Smooth muscle cell (in vitro differentiated cells): Measurements from ENCODE around the gene ITGBL1. TPM values are rescaled to one million over a fixed set of nuclear protein-coding genes. Genes with fewer than 3 reads are reported as not detected.

ENCODE experiments used
- DNase-seq: peaks from one replicate; lab custom pipeline; 2025; ENCODE audit not compliant: unreplicated experiment; lab: John Stamatoyannopoulos, UW
- H2AFZ ChIP-seq: fragments of 200-600 bp; sonication (generic); 2 replicates; pipeline ENCODE4 v1.6.0; 2016; ENCODE audit warnings: antibody characterized with exemption, low read depth, mild to moderate bottlenecking
- H3F3A ChIP-seq: fragments of 200-600 bp; sonication (generic); 2 replicates; pipeline ENCODE4 v1.6.0; 2017; ENCODE audit warnings: antibody characterized with exemption, low read depth
- H3K27ac ChIP-seq: fragments of 200-600 bp; sonication (generic); 2 replicates; pipeline ENCODE4 v1.5.1; 2016; ENCODE audit warnings: low read depth, mild to moderate bottlenecking
- H3K27me3 ChIP-seq: fragments of 200-600 bp; sonication (generic); 2 replicates; pipeline ENCODE4 v1.6.1; 2016; ENCODE audit warnings: low read depth, mild to moderate bottlenecking
- H3K36me3 ChIP-seq: fragments of 200-600 bp; sonication (generic); 2 replicates; pipeline ENCODE4 v1.5.1; 2016; ENCODE audit warnings: low read depth
- H3K4me1 ChIP-seq: fragments of 200-600 bp; sonication (generic); 2 replicates; pipeline ENCODE4 v1.5.1; 2016; ENCODE audit warnings: low read depth
- H3K4me2 ChIP-seq: fragments of 200-600 bp; sonication (generic); 2 replicates; pipeline ENCODE4 v1.6.0; 2016; ENCODE audit warnings: mild to moderate bottlenecking
- H3K4me3 ChIP-seq: fragments of 200-600 bp; sonication (generic); 2 replicates; pipeline ENCODE4 v1.5.1; 2016; ENCODE audit warnings: mild to moderate bottlenecking
- H3K79me2 ChIP-seq: fragments of 200-600 bp; sonication (generic); 2 replicates; pipeline ENCODE4 v1.6.0; 2016; ENCODE audit warnings: low read depth, mild to moderate bottlenecking
- H3K9ac ChIP-seq: fragments of 200-600 bp; sonication (generic); 2 replicates; pipeline ENCODE4 v1.6.0; 2016; ENCODE audit warnings: low read depth
- H3K9me3 ChIP-seq: fragments of 200-600 bp; sonication (generic); replicated peaks from 2 replicates; pipeline ENCODE4 v1.5.1; 2016; ENCODE audit warnings: low read depth
- H4K20me1 ChIP-seq: fragments of 200-600 bp; sonication (generic); 2 replicates; pipeline ENCODE4 v1.6.0; 2016; ENCODE audit warnings: low read depth
- CTCF ChIP-seq: fragments of 200-600 bp; sonication (generic); IDR thresholded peaks from 2 replicates; pipeline ENCODE4 v1.5.1; 2017; ENCODE audit warnings: borderline replicate concordance, mild to moderate bottlenecking, antibody characterized with exemption; ENCODE audit not compliant: insufficient read depth, poor library complexity, severe bottlenecking
- WGBS: methylation state at CpG from one replicate; pipeline ENCODE4 v1.1.7; 2016; ENCODE audit warnings: low lambda C conversion rate; 5-methylcytosine and 5-hydroxymethylcytosine counted together
- polyA plus RNA-seq: library from polyadenylated mRNA; unstranded; fragments of >200 nt; fragmentation: Nextera tagmentation; extraction: Ambion mirVana; gene quantifications from 2 replicates; pipeline ENCODE4 v1.2.1, GENCODE V29; 2016
- total RNA-seq: library from RNA; depleted of rRNA; stranded (reverse); fragments of >200 nt; gene quantifications from 2 replicates; pipeline ENCODE4 v1.2.3, GENCODE V29; 2014

The ITGBL1 gene
- total and polyA plus RNA-seq, 2 experiments from 2014 or later, result 0.29 TPM; not detected in 1

GRCh38 chr13:101712026-101712348, 259.5 kb downstream of the ITGBL1 start:
- no peak overlapping the region for H2AFZ ChIP-seq
- TF ChIP-seq CTCF, result no peak
- H3K27ac ChIP-seq, result no peak overlapping the region
- no peaks in the 10 kb centered on the region for H3K4me1 ChIP-seq
- no peak overlapping the region for H3K4me3 ChIP-seq
- no peaks in the 10 kb centered on the region for H3K79me2 ChIP-seq
- no peaks in the 10 kb centered on the region for H3K27me3 ChIP-seq
- H3F3A ChIP-seq, result no peaks in the 10 kb centered on the region
- no peak overlapping the region for H3K4me2 ChIP-seq
- H3K36me3 ChIP-seq, result no peaks in the 10 kb centered on the region
- no peaks in the 10 kb centered on the region for H4K20me1 ChIP-seq
- WGBS, result 92% methylated on average over 2 of the region's 2 CpGs
- H3K9me3 ChIP-seq, result no peaks in the 10 kb centered on the region
- no peak for DNase-seq
- no peak overlapping the region for H3K9ac ChIP-seq

GRCh38 chr13:101714195-101714594, 261.7 kb downstream of the ITGBL1 start:
- H3K9ac ChIP-seq, result no peak overlapping the region
- no peak overlapping the region for H2AFZ ChIP-seq
- H3K27ac ChIP-seq, result no peak overlapping the region
- H3K79me2 ChIP-seq, result no peaks in the 10 kb centered on the region
- H3K36me3 ChIP-seq, result no peaks in the 10 kb centered on the region
- H3K27me3 ChIP-seq, result no peaks in the 10 kb centered on the region
- H3K4me2 ChIP-seq, result no peak overlapping the region
- DNase-seq, result no peak
- no peaks in the 10 kb centered on the region for H3K4me1 ChIP-seq
- 97% methylated on average over 3 of the region's 3 CpGs for WGBS
- no peaks in the 10 kb centered on the region for H3K9me3 ChIP-seq
- no peaks in the 10 kb centered on the region for H3F3A ChIP-seq
- no peak overlapping the region for H3K4me3 ChIP-seq
- TF ChIP-seq CTCF, result no peak
- no peaks in the 10 kb centered on the region for H4K20me1 ChIP-seq

- Histone ChIP-seq H3K9me3 (no peaks in the 10 kb centered on the region), H3K36me3 (no peaks in the 10 kb centered on the region), H3K4me2 (no peak overlapping the region), H3K4me3 (no peak overlapping the region), H3K4me1 (no peaks in the 10 kb centered on the region), H4K20me1 (no peaks in the 10 kb centered on the region), H3K79me2 (no peaks in the 10 kb centered on the region), H3K27ac (no peak overlapping the region), H3K27me3 (no peaks in the 10 kb centered on the region), H3F3A (no peaks in the 10 kb centered on the region), H3K9ac (no peak overlapping the region), H2AFZ (no peak overlapping the region)
- TF ChIP-seq CTCF, result no peak
- DNase-seq, result no peak
- WGBS, result 90% methylated on average over 10 of the region's 10 CpGs
Measured at GRCh38 chr13:101717353-101717752, 264.9 kb downstream of the ITGBL1 start.

GRCh38 chr13:101718496-101718895, 266.0 kb downstream of the ITGBL1 start:
- no peak for DNase-seq
- TF ChIP-seq CTCF, result no peak
- Histone ChIP-seq H3K36me3 (no peaks in the 10 kb centered on the region), H3F3A (no peaks in the 10 kb centered on the region), H3K4me2 (no peak overlapping the region), H2AFZ (no peak overlapping the region), H4K20me1 (no peaks in the 10 kb centered on the region), H3K79me2 (no peaks in the 10 kb centered on the region), H3K4me3 (no peak overlapping the region), H3K4me1 (no peaks in the 10 kb centered on the region), H3K9ac (no peak overlapping the region), H3K9me3 (no peaks in the 10 kb centered on the region), H3K27me3 (no peaks in the 10 kb centered on the region), H3K27ac (no peak overlapping the region)
- 93% methylated on average over 3 of the region's 3 CpGs for WGBS
